Mucosa of stomach (tissue), 1 donor: ENCODE measurements around the gene GRK6.

Experiments used
- H3K27me3 ChIP-seq: one replicate; pipeline ENCODE4 v1.7.0; 2013; ENCODE audit warnings: mild to moderate bottlenecking, low read length; ENCODE audit not compliant: control insufficient read depth, insufficient read depth
- H3K36me3 ChIP-seq: one replicate; pipeline ENCODE4 v1.7.0; 2013; ENCODE audit warnings: low read length; ENCODE audit not compliant: control insufficient read depth, insufficient read depth
- H3K4me1 ChIP-seq: one replicate; pipeline ENCODE4 v1.7.0; 2013; ENCODE audit warnings: mild to moderate bottlenecking, low read length; ENCODE audit not compliant: control insufficient read depth, insufficient read depth
- H3K4me3 ChIP-seq: one replicate; pipeline ENCODE4 v1.7.0; 2013; ENCODE audit warnings: low read length
- H3K9ac ChIP-seq: one replicate; pipeline ENCODE4 v1.7.0; 2013; ENCODE audit warnings: mild to moderate bottlenecking, low read length, moderate library complexity
- H3K9me3 ChIP-seq: one replicate; pipeline ENCODE4 v1.7.0; 2013; ENCODE audit warnings: mild to moderate bottlenecking, low read length, moderate library complexity; ENCODE audit not compliant: control insufficient read depth
- donor health status: Pancreatic carcinoma.

Gene GRK6

GRCh38 chr5:177430972-177431316 is 4.5 kb downstream of the GRK6 start:
- H3K9me3 ChIP-seq: no peaks in the 10 kb centered on the region
- no peaks in the 10 kb centered on the region for H3K27me3 ChIP-seq
- peaks cover 28% of the 10 kb centered on the region for H3K4me1 ChIP-seq
- H3K9ac ChIP-seq: no peak overlapping the region
- no peak overlapping the region for H3K4me3 ChIP-seq
- peaks cover 19% of the 10 kb centered on the region for H3K36me3 ChIP-seq

GRCh38 chr5:177431317-177432142 is 5.1 kb downstream of the GRK6 start:
- Histone ChIP-seq H3K4me1 (peaks cover 28% of the 10 kb centered on the region), H3K9ac (no peak overlapping the region), H3K27me3 (no peaks in the 10 kb centered on the region), H3K36me3 (peaks cover 19% of the 10 kb centered on the region), H3K9me3 (no peaks in the 10 kb centered on the region), H3K4me3 (no peak overlapping the region)

- no peak overlapping the region for H3K4me3 ChIP-seq
- H3K4me1 ChIP-seq: peaks cover 25% of the 10 kb centered on the region
- H3K27me3 ChIP-seq: no peaks in the 10 kb centered on the region
- no peaks in the 10 kb centered on the region for H3K9me3 ChIP-seq
- no peak overlapping the region for H3K9ac ChIP-seq
- peaks cover 19% of the 10 kb centered on the region for H3K36me3 ChIP-seq
These were observed 5.8 kb downstream of the GRK6 start for GRCh38 chr5:177432143-177432838.

GRCh38 chr5:177432839-177433657 is 6.6 kb downstream of the GRK6 start:
- H3K36me3 ChIP-seq: peaks cover 19% of the 10 kb centered on the region
- H3K27me3 ChIP-seq: no peaks in the 10 kb centered on the region
- H3K4me1 ChIP-seq: peaks cover 17% of the 10 kb centered on the region
- H3K9me3 ChIP-seq: no peaks in the 10 kb centered on the region
- H3K9ac ChIP-seq: no peak overlapping the region
- H3K4me3 ChIP-seq: no peak overlapping the region

GRCh38 chr5:177433658-177434217 is 7.3 kb downstream of the GRK6 start:
- peaks cover 19% of the 10 kb centered on the region for H3K36me3 ChIP-seq
- H3K4me1 ChIP-seq: peaks cover 14% of the 10 kb centered on the region
- H3K9me3 ChIP-seq: no peaks in the 10 kb centered on the region
- H3K9ac ChIP-seq: no peak overlapping the region
- H3K27me3 ChIP-seq: no peaks in the 10 kb centered on the region
- H3K4me3 ChIP-seq: no peak overlapping the region

- Histone ChIP-seq H3K9me3 (no peaks in the 10 kb centered on the region), H3K9ac (no peak overlapping the region), H3K4me3 (no peak overlapping the region), H3K27me3 (no peaks in the 10 kb centered on the region), H3K4me1 (peaks cover 14% of the 10 kb centered on the region), H3K36me3 (peaks cover 19% of the 10 kb centered on the region)
These were observed 8.0 kb downstream of the GRK6 start for GRCh38 chr5:177434437-177434836.

- H3K36me3 ChIP-seq: peaks cover 19% of the 10 kb centered on the region
These were observed 8.7 kb downstream of the GRK6 start for GRCh38 chr5:177434942-177435738.

GRCh38 chr5:177435847-177436536 is 9.5 kb downstream of the GRK6 start:
- Histone ChIP-seq H3K36me3 (peaks cover 19% of the 10 kb centered on the region), H3K4me1 (peaks cover 8% of the 10 kb centered on the region), H3K27me3 (no peaks in the 10 kb centered on the region), H3K9ac (no peak overlapping the region), H3K9me3 (no peaks in the 10 kb centered on the region), H3K4me3 (no peak overlapping the region)

More at GRCh38 chr5:177434942-177435738, 8.7 kb downstream of the GRK6 start:
- Histone ChIP-seq H3K9ac (no peak overlapping the region), H3K27me3 (no peaks in the 10 kb centered on the region), H3K4me1 (peaks cover 9% of the 10 kb centered on the region), H3K9me3 (no peaks in the 10 kb centered on the region), H3K4me3 (no peak overlapping the region)

- H3K9me3 ChIP-seq: no peaks in the 10 kb centered on the region
- H3K9ac ChIP-seq: no peak overlapping the region
- H3K4me1 ChIP-seq: no peaks in the 10 kb centered on the region
- peaks cover 16% of the 10 kb centered on the region for H3K36me3 ChIP-seq
- no peak overlapping the region for H3K4me3 ChIP-seq
- no peaks in the 10 kb centered on the region for H3K27me3 ChIP-seq
These were observed 11.1 kb downstream of the GRK6 start for GRCh38 chr5:177437623-177438022.

GRCh38 chr5:177438468-177438867 is 12.0 kb downstream of the GRK6 start:
- Histone ChIP-seq H3K4me1 (no peaks in the 10 kb centered on the region), H3K9ac (no peak overlapping the region), H3K4me3 (no peak overlapping the region), H3K36me3 (peaks cover 16% of the 10 kb centered on the region), H3K27me3 (no peaks in the 10 kb centered on the region), H3K9me3 (no peaks in the 10 kb centered on the region)
